ENCODE measurements around the gene CDON.

CDON gene

GRCh38 chr11:125942771-125943428 is 119.8 kb downstream of the CDON start:
- DNase-seq, result no peak

- DNase-seq, result peak; percentile 28
These were observed 120.8 kb downstream of the CDON start for GRCh38 chr11:125941619-125942611.

DNA sequence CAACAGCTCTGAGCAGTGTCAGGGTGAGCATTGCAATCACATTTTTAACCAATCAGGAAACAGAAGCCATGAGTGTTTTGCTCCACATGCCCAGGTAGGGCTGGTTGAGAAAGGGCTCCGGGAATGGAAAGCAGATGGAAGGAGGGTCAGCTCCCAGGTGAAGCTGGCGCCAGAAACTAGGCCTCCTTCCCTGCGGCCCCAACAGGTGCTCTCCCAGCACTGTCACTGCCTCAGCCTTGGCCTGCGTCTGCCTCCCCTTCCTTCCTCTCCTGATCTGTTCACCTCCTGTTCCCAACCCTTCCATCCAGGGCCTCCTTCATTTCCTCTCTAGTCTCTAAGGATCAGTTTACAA is 121.4 kb downstream of the CDON start:
- no peak for DNase-seq

DNA sequence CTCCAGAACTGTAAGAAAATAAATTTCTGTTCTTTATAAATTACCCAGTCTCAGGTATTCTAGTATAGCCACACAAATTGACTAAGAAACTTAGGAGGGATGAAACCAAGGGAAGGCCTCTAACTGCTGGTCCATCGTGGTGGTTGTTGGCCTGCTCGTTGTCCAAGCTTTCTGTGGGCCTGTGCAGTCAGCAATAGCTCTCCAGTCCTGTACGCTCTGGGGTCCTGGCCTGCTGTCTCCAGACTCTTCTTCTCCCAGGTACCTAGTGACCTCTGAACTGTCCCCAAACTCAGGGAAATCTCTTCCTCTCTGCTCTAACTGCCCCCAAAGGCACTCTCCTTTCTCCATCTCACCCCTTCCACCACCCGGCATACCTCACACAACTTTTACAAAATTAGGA is 122.5 kb downstream of the CDON start:
- DNase-seq, result no peak

- DNase-seq, result no peak
These were observed 123.6 kb downstream of the CDON start for GRCh38 chr11:125939081-125939521.

DNA sequence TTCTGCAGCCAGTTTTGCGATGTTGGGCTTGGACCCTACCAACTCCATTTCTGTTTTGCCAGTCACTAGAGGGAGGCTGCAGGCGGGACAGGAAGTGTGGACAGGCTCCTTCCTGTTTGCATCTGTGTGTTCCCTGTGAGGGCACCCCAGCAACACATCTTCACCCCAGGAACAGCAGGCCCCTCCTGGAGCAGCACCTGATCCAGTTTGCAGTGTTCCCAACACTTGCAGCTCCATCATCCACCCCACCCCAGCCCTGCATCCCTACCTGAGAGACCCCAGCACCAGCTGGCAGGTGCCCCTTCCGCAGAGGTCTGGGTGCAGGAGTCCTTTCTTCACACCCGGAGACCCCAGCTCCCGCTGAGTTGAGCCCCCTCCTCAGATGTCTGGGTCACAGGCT is 124.2 kb downstream of the CDON start:
- no peak for DNase-seq

GRCh38 chr11:125935618-125936199 is 127.0 kb downstream of the CDON start:
- peak; percentile 58 for DNase-seq

DNA sequence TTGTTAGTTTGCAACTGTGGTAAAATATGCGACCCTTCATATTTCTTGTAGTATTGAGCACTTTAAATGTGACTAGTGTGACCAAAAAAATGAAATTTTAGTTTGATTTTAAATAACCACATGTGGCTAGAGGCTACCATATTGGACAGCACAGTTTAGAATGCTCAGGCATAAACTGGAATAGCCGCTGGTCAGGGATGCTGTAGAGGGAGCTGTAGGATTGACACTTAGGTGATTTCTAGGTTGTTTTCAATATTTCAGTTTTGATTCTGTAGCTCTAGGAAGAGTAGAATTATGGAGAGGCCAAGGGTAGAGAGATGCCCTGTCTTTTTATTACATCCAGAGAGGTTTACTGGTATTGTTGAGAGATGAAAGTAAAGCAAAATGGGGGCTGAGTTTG is 127.6 kb downstream of the CDON start:
- DNase-seq, result no peak

GRCh38 chr11:125934473-125934872 is 128.2 kb downstream of the CDON start:
- no peak for DNase-seq

DNA sequence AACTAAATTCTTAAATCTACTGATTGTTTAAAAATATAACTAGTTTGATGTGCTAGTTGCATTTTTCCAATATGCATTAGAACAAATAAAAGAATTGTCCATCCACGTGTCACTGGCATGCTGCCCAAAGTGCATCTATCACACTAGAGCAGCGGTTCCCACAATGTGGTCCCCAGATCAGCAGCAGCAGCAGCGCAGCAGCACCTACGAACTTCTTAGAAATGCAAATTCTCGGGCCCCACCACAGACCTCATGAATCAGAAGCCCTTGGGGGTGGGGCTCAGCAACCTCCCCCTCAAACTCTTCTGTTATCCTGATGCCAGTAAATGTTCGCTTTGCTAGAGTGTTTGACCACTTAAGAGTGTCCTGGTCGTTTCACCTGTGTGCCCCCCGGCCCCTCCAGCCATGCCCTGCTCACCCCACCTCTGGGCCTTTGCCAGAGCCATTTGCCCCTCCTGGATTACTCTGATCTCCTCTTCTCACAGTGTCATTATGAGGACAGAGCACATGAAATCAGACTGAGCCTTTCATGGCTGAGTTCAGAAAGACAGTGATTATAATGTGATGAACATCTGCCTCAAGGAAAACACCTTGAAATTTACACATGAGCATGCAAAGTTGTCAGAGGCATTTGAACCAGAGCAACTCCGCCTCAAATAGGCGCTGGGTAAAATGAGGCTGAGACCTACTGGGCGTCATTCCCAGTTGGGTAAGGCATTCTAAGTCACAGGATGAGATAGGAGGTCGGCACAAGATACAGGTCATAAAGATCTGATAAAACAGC is 129.4 kb downstream of the CDON start:
- no peak for DNase-seq

GRCh38 chr11:125932301-125932700 is 130.4 kb downstream of the CDON start:
- no peak for DNase-seq

DNA sequence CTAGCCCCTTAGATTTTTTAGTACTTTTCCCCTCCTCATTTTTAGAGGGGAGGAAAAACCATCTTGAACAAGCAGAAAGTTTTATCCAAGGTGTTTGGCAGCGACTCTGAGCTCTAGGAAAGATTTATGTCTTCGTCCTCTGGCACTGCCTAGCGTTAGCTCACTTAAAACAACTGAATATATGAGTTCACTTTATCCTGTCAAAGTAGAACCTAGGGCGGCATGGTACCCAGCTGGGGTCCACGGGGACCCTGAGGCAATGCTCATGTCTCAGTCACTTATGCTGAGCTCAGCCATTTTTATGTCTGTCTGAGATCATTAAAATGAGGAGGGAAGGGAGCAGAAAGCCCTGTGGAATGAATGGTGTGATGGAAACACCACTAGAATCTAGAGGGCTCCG is 131.0 kb downstream of the CDON start:
- no peak for DNase-seq

DNA sequence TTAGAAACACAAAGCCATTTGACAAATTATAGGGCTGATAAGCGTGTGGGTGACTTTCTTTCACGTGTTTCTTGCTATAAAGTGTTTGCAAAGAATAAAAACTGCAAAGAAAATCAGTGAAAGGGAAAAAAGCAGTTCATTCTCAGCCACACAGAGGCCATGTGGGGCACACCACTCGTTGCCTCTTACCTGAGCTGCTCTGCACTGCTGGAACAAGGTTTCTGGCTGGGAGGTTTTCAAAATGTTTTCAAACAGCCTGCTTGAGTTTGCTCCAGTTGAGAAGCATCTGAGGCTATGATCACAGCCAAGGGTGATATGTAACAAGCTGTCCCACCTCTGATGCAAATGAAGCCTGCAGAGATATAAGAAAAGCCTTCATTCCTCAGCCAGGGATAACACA is 131.6 kb downstream of the CDON start:
- DNase-seq, result no peak

DNA sequence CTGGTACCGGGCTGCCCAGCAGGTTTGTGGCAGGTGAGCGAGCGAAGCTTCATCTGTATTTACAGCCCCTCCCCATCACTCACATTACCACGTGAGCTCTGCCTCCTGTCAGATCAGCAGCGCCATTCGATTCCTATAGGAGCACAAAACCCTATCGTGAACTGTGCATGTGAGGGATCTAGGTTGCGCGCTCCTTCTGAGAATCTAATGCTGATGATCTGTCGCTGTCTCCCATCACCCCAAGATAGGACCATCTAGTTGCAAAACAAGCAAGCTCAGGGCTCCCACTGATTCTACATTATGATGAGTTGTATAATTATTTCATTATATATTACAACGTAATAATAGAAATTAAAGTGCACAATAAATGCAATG is 132.6 kb downstream of the CDON start:
- DNase-seq, result no peak

- no peak for DNase-seq
These were observed 133.1 kb downstream of the CDON start for GRCh38 chr11:125929445-125930075.

- DNase-seq, result no peak
These were observed 136.0 kb downstream of the CDON start for GRCh38 chr11:125926682-125927081.

GRCh38 chr11:125925804-125926203 is 136.9 kb downstream of the CDON start:
- no peak for DNase-seq

GRCh38 chr11:125925247-125925740 is 137.4 kb downstream of the CDON start:
- no peak for DNase-seq

- no peak for DNase-seq
These were observed 138.2 kb downstream of the CDON start for GRCh38 chr11:125924384-125925007.

DNA sequence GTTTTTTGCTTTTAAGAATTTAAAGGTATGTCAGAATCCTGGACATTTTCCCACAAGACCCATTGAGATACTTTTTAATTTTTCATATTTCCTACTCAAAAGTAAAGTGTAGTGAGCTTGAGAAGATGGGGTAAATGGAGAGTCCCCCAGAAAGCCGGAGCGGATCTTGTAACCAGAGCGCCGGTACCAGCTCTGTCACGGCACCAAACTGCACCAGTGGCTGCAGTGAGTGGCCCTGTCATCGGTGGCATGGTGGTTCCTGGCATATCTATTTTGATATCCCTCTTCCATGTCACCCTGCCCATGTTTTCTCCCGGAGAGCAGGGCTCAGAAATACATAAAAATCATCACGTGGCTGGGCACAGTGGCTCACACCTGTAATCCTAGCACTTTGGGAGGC is 139.0 kb downstream of the CDON start:
- no peak for DNase-seq

- peak; percentile 63 for DNase-seq
These were observed 139.6 kb downstream of the CDON start for GRCh38 chr11:125923012-125923579.

DNA sequence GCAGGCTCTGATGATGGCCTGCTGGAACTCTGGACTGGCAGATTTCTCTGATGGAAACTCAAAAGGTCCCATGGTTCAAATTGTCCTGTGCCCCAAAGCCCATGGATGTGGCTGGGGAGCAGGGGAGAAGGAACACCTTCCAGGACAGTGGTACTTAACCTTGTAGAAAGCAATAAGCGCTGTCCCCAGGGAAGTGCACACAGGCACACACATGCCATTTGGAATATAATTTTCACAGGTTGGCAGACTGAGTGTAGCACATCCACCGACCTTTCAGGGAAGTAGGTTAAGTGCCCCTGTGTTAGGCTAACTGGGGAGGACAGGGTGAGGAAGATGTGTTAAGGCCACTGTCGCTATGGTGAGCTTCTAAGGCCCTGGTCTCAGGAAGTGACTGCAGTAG is 140.5 kb downstream of the CDON start:
- DNase-seq, result no peak
